HG03103 (cell line): ENCODE data around the gene TAF13.
"Not testable (repeated sequence)": the region's sequence is repeated elsewhere in the genome, so short reads cannot be mapped to it uniquely, and the experiment has no call there.

Source experiments
- ATAC-seq: cut with Tn5 transposase; IDR thresholded peaks from one replicate; pipeline ENCODE4 v1.9.1; 2021; ENCODE audit warnings: low read depth; ENCODE audit not compliant: unreplicated experiment

The TAF13 gene

DNA sequence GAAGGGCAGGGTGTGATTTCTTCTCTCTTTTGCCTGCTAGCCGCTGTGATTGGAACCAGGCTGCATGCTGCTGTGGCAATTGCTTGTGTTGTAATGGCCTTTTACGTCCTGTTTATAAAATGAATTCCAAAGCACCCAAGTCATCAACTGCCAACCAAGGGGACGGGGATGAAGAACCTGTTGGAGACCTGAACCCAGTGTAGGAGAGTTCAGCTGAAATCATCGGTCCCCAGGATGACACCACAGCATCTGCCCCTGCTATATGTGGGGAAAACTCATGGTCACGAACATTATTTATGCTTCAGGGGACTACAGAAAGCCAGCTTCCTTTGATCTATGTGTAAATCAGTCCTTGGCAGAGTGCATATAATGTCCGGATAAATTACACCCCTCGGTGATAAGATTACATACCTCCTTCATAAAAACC, 18.6 kb upstream of the TAF13 start:
- ATAC-seq: no peak

DNA sequence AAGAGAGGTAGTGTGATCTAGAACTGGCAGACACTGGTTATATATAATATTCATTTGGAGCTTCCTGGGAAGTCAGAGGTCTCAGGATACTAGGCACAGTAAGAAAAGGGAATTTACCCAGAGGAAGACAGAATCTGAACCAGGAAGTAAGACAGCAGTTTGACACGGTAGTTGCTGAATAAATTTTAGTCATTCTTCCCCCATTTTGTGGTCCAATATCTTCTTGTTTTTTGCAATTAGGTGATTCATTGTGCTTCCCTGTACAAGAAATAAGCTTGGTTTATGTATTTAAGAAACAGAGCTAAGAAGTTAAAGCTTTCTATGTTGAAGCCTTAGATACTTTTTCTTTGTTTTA, 16.0 kb upstream of the TAF13 start:
- no peak for ATAC-seq

DNA sequence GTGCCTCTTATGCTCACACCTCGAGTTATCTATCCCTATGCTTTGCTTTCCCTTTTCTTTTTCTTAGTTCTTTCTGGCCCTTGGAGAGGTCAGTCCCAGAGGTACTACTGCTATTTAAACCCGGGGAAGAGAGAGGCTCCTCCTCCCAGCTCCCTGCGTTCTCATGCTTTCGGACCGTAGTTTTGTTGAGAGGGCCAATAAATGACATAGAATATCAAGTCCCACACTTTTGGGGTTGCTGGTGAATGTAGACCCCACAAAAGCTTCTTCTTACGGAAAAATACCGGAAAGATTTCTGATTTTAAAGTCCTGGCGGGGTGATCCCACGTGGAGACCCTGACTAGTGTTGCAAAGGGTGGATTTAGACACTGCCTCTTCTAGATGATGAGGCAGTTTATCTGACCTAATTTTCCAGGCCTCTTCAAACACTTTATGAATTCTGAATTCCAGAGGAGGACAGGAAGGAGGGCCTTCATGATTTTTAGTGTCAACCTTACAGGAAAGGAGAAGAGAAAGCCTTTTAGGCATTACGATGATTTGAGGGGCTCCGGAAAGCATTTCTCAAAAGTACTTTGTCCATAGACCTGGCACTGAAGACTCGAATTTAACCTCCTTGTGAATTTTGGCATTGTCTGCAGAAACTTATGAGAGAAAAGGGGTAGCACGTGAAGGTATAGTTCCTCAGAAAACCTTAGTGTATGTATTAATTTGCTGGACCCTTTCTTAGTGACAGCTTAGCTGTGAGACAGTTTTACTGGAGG, 15.5 kb upstream of the TAF13 start:
- ATAC-seq: peak; percentile 54

DNA sequence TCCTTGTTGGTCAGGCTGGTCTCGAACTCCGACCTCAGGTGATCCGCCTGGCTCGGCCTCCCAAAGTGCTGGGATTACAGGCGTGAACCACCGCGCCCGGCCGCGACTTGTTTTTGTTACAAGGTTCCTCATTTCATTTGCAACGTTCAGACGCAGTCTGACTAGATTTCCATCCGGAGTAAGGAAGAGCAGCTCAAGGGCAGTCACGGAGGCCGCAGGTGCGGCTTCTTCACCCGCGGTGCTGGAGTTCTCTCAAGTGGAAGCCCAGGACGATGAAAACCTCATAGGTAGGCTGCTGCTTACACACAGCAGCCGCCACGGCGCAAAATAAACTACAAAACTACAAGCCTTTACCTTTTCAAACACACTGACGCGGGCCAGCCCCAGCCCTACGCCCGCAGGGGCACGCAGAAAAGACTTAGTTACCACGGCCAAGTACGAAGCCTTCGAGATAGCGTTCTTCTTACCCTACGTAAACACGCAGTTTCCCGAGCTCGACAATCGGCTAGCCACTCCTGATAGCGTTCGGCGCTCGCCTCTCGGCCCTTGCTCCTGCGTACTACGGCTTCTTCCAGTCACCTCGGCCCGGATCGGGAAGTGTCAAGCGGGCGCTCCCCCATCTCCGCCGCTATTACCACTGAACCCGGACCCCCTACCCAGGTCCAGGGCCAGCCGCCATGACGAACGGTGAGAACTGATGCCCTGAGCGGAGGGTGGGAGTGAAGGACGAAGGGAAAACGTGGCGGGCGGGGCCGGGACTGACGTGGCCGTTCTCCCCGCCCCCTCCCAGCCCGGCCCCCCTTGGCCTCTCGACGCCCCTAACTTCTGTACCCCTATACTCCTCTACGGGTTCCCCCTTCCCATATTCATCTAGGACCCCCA, 14.6 kb upstream of the TAF13 start, which contains the start of gene TMEM167B:
TMEM167B (plus strand) TSS at position 569 of the 882 bp plus-strand sequence; CDS start at position 678, 109 bp downstream.
- peak; percentile 81 for ATAC-seq

DNA sequence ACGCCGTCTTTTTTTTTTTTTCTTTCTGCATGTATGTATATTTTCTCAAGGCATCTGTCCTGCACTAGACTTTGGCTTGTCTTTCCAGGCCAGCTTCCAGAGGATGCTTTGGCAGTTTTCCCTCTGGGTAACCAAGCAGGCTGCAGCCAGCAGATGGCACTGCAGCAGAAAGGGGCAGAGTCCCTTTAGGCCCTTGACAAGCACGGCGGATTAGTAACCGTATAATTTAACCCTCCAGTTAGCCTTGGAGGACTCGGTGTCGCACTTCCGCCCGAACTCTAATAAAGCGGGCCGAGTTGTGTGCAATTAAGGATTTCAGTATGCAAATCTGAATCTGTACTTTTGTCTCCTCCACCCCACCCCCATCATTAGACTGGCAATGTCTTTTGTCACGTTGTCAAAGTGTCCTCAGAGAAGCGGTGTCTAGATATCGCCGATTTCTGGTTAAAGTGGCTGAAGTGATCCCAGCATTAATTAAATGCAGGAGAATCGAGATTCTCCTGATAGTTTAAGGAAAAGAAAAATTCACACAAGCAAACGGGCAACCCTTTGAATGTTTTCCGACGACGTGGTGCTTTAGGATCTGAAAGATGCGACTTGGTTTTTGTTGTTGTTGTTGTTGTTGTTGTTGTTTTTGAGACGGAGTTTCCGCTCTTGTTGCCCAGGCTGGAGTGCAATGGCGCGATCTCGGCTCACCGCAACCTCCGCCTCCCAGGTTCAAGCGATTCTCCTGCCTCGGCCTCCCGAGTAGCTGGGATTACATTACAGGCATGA, 13.6 kb upstream of the TAF13 start:
- no peak for ATAC-seq

DNA sequence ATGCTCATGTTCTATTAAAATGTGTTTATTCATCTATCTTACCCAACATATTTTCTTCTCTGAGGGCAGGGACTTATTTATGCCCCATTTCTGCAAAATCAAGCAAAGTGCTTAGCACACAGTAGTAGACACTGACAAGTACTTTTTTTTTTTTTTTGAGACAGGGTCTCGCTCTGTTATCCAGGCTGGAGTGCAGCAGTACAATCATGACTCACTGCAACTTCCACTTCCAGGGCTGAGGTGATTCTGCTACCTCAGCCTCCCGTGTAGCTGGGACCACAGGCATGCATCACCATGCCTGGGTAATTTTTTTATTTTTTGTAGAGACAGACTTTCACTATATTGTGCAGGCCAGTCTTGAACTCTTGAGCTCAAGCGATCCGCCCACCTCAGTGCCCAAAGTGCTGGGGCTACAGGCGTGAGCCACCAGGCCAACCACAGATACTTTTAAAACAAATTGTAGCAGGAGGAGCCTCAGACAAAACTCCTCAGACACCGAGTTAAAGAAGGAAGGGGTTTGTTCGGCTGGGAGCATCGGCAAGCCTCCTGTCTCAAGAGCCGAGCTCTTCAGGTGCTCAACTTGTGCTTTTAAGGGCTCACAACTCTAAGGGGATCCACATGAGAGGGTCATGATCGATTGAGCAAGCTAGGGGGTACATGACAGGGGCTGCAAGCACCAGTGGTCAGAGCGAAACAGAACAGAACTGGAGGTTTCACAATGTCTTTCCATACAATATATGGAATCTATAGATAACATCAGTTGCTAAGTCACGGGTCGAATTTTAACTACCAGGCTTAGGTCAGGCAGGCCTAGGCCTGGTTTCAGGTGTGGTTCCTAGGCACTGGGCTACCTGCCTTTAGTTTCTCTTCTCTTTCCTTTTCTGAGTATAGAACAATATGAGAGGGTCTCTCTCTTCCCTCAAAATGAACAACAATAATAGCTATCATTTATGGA, 9.0 kb upstream of the TAF13 start:
- no peak for ATAC-seq

DNA sequence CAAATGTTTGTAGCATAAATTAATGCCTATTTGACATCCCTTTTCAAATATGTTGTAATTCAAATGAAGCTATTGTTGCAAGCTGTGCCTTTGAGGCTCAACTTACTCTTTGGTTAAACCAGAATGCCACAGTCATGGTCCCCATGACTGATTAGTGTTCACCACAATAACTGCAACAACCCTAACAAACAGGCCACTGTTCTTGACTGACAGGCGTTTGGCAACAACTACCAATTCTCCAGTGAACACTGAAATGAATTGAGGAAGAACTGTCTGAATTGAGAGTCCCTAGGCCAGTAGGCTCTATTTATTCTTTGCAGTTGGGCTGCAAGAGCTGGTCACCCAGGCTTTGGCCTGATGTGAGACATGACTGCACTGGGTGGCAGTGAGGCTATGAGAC, 8.1 kb upstream of the TAF13 start:
- ATAC-seq: no peak

DNA sequence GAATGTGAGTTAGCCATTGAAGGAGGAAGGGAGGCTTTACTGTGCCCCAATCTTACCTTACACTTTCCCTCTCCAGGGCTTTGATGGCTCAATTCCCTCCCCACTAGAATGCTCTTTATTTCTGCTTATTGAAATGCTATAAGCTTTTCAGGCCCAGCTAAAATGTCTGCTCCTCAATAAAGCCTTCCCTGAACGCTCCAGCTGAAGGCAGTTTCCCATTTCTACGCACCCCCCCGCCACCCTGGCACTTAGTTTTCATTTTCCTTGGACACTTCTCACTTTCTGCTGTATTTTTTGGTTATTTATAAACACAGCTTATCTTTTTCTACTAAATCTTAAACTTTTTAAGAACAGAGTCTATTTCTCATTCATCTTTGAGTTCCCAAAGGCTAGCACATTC, 7.7 kb upstream of the TAF13 start:
- ATAC-seq: no peak

DNA sequence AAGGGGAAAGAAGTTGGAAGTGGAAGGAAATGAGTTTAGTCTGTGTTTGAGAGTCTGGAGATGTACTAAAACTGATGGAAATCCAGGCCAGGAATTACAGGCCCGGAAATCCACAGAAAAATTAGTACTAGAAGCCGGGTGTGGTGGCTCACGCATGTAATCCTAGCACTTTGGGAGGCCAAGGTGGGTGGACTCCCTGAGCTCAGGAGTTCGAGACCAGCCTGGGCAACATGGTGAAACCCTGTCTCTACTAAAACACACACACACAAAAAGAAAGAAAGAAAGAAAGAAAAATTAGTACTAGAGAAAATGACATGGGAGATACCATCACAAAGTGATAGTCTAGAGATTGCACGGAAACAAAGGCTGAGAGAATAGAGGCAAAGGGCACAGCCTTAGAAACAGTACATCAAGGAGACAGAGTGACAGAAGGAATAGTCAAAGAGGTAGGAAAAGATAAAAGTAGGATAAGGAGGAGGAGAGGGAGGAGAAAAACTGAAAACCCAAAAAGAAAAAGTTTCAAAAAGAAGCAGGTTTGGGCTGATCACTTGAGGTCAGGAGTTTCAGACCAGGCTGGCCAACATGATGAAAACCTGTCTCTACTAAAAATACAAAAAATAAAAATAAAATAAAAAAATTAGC, 4.8 kb upstream of the TAF13 start:
- no peak for ATAC-seq

DNA sequence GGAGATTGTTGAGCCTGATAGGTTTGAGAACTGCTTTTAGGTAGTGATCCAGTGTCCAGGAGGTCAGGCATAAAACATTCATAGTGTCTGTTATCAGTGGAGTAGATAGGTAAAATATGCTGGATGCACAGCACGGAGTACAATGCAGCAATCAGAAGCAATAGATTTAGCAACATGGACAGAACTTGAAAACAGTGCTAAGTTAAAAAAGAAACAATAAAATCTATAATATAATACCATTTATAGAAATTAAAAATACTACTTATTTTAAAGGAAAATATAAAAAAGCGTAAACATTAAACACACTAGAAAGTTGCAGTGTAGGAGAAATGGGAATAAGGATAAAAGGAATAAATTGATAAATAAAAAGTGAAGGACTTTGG, 3.4 kb upstream of the TAF13 start:
- no peak for ATAC-seq

DNA sequence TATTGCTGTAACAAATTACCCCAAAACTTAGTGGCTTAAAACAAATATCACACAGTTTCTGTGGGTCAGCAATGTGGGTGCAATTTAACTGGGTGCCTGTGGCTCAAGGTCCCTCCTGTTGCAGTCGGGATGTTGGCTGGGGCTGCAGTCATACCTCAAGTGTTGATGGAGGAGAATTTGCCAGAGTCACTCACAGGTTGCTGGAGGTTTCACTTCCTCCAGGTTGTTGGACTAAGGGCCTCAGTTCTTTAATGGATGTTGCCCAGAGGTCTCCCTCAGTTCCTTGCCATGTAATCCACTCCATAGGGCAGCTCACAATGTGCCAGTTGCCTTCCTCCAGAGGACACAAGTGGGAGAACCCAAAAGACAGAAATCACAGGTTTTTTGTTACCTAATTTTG, 2.5 kb upstream of the TAF13 start:
- ATAC-seq: no peak

DNA sequence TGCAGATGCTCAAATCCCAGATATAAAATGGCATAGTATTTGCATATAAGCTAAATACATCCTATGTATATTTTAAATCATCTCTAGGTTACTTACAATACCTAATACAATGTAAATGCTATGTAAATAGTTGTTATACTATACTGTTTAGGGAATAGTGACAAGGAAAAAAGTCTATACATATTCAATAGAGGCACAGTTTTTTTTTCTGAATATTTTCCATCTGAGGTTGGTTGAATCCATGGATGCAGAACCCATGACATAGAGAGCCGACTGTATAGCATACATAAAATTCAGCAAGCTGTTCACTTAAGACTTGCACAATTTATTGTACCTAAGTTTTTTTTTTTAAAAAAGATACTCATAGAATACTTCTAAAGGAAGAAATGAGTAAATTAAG, 6.5 kb downstream of the TAF13 start:
- no peak for ATAC-seq

DNA sequence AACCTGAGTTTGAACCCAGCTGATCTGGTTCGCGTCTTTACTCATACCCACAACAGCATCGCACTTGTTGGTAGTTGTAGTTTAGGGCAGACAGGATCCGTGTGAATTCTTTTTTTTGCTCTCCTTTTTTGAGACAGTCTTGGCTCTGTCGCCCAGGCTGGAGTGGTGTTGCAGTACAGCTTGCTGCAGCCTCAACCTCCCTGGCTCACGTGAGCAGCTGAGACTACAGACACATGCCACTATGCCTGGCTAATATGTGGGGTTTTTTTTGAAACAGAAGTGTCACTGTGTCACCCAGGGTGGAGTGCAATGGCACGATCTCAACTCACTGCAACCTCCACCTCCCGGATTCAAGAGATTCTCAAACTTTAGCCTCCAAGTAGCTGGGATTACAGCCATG, 7.9 kb downstream of the TAF13 start:
- no peak for ATAC-seq

DNA sequence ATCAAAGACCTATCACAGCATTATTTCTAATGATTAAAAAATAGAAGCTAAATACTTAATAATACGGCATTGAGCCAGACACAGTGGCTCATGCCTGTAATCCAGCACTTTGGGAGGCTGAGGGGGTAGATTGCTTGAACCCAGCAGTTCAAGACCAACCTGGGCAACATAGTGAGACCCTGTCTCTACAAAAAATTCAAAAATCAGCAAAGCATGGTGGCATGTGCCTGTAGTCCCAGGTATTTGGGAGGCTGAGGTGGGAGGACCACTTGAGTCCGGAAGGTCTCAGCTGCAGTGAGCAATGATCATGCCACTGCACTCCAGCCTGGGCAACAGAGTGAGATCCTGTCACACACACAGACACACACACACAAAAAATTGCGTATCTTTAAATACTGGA, 10.7 kb downstream of the TAF13 start:
- no peak for ATAC-seq

DNA sequence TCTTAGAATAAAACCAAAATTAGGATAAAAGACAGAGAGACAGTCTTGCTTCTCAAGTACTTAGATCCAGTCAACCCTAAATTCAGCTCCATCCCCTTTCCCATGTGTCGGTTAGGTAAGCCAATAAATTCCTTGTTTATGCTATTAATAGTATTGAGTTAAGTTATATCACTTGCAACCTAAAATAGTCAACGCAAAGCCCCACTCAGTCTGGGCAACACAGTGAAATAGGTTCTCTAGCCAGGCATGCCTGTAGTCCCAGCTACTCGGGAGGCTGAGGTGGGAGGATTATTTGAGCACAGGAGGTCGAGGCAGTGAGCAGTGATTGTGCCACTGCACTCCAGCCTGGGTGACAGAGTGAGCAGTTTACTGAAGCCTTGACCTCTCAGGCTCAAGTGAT, 14.6 kb downstream of the TAF13 start:
- no peak for ATAC-seq

DNA sequence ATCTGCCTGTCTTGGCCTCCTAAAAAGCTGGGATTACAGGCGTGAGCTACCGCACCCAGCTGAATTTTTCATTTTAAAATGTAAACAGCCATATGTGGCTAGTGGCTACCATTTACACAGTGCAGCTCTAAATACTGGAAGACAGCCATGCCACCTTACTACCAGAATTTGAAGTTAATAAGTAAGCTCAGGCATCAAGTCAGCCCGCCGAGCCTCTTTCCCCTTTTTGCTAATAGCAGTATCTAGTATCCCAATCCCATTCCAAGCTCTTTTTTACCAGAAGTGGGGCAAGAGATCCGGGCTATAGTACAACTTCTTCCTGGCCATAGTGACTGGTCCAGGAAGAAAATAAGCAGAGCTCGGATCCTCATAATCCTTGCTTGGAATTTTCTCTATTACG, 15.1 kb downstream of the TAF13 start:
- ATAC-seq: no peak

DNA sequence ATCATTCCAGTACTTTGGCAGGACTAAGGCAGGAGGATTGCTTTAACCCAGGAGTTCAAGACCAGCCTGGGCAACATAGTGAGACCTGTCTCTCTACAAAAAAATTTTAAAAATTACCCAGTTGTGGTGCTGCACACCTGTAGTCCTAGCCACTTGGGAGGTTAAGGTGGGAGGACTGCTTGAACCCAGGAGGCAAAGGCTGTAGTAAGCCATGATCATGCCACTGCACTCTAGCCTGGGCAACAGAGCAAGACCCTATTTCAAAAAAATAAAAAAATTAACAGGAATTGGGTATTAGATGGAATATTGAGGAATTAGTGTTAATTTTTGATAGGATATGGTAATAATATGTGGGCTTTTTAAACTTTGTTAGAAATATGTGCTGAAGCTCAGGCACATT, 16.8 kb downstream of the TAF13 start:
- ATAC-seq: no peak

DNA sequence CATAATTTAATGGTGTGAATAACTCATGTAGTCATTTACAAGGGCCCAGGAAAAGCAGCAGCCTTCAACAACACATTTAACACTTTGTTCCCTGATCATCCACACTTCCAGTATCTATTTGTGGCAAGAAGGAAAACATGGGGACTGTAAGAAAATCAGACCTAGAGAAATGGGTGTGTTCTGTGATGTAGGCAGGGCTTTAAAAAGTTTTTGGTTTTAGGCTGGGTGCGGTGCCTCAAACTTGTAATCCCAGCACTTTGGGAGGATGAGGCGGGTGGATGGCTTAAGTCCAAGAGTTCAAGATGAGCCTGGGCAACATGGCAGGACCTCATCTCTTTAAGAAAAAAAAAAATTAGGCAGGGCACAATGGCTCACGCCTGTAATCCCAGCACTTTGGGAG, 19.7 kb downstream of the TAF13 start:
- ATAC-seq: no peak

DNA sequence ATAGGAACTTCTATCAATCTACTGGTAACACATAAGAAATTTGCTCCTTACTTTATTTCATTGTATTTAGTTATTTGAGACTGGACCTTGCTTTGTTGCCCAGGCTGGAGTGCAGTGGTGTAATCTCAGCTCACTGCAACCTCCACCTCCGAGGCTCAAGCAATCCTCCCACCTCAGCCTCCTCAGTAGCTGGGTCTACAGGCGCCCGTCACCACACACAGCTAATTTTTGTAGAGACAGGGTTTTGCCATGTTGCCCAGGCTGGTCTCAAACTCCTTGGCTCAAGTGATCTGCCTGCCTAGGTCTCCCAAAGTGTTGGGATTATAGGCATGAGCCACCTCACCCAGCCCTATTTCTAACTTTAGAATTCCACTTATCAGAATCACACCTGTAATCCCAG, 23.7 kb downstream of the TAF13 start:
- not testable (repeated sequence) for ATAC-seq
